H9 (cell line): ENCODE data around the gene SIGLEC12. TPM values are rescaled to one million over a fixed set of nuclear protein-coding genes. Genes with fewer than 3 reads are reported as not detected.
"Not testable (repeated sequence)": the region's sequence is repeated elsewhere in the genome, so short reads cannot be mapped to it uniquely, and the experiment has no call there.

Experiments
- DNase-seq: peaks from one replicate; pipeline ENCODE4 v3.0.0-alpha.2; 2017
- H2AFZ ChIP-seq: one replicate; pipeline ENCODE4 v1.6.1; 2013; ENCODE audit warnings: mild to moderate bottlenecking, low read length, control low read depth, moderate library complexity
- H2AK5ac ChIP-seq: 2 replicates; pipeline ENCODE4 v1.6.1; 2013; ENCODE audit warnings: low read length, control low read depth, mixed read lengths; ENCODE audit not compliant: insufficient read length
- H2BK120ac ChIP-seq: one replicate; pipeline ENCODE4 v1.6.1; 2013; ENCODE audit warnings: low read depth, mild to moderate bottlenecking, low read length, control low read depth, inconsistent platforms; ENCODE audit not compliant: poor library complexity, severe bottlenecking
- H2BK12ac ChIP-seq: 2 replicates; pipeline ENCODE4 v1.6.1; 2013; ENCODE audit warnings: low read length, control low read depth, mixed read lengths, low read depth; ENCODE audit not compliant: insufficient read length
- H2BK15ac ChIP-seq: 2 replicates; pipeline ENCODE4 v1.6.1; 2013; ENCODE audit warnings: low read depth, low read length, control low read depth
- H2BK20ac ChIP-seq: one replicate; pipeline ENCODE4 v1.6.1; 2013; ENCODE audit warnings: low read depth, mild to moderate bottlenecking, low read length, control low read depth, inconsistent platforms; ENCODE audit not compliant: poor library complexity, severe bottlenecking
- H2BK5ac ChIP-seq: 2 replicates; pipeline ENCODE4 v1.6.1; 2013; ENCODE audit warnings: low read length, control low read depth, mixed read lengths; ENCODE audit not compliant: insufficient read length
- H3K14ac ChIP-seq: 2 replicates; pipeline ENCODE4 v1.6.1; 2013; ENCODE audit warnings: low read length, control low read depth; ENCODE audit not compliant: insufficient read depth
- H3K18ac ChIP-seq: 2 replicates; pipeline ENCODE4 v1.6.1; 2013; ENCODE audit warnings: low read depth, mild to moderate bottlenecking, mixed read lengths, low read length, control low read depth; ENCODE audit not compliant: insufficient read length
- H3K23ac ChIP-seq: 2 replicates; pipeline ENCODE4 v1.6.1; 2013; ENCODE audit warnings: low read length, control low read depth, mixed read lengths, low read depth; ENCODE audit not compliant: insufficient read length
- H3K23me2 ChIP-seq: 2 replicates; pipeline ENCODE4 v1.6.1; 2013; ENCODE audit warnings: low read depth, mild to moderate bottlenecking, mixed read lengths, low read length, control low read depth; ENCODE audit not compliant: insufficient read length, poor library complexity, severe bottlenecking
- H3K27ac ChIP-seq: 2 replicates; pipeline ENCODE4 v1.5.1; 2013; ENCODE audit warnings: low read length, control low read depth, mixed read lengths, low read depth; ENCODE audit not compliant: insufficient read length
- H3K27me3 ChIP-seq: 2 replicates; pipeline ENCODE4 v1.6.1; 2013; ENCODE audit warnings: low read length, control low read depth, inconsistent platforms; ENCODE audit not compliant: insufficient read depth
- H3K4ac ChIP-seq: 2 replicates; pipeline ENCODE4 v1.6.1; 2013; ENCODE audit warnings: low read depth, mild to moderate bottlenecking, control low read depth, inconsistent platforms, low read length, moderate library complexity
- H3K4me1 ChIP-seq: 2 replicates; pipeline ENCODE4 v1.6.1; 2013; ENCODE audit warnings: low read length, control low read depth, inconsistent platforms; ENCODE audit not compliant: insufficient read depth
- H3K4me2 ChIP-seq: 2 replicates; pipeline ENCODE4 v1.6.1; 2013; ENCODE audit warnings: low read length, control low read depth, mixed read lengths; ENCODE audit not compliant: insufficient read length, insufficient read depth
- H3K56ac ChIP-seq: 2 replicates; pipeline ENCODE4 v1.6.1; 2013; ENCODE audit warnings: low read depth, mild to moderate bottlenecking, mixed read lengths, low read length, control low read depth; ENCODE audit not compliant: insufficient read length
- H3K79me1 ChIP-seq: 2 replicates; pipeline ENCODE4 v1.6.1; 2013; ENCODE audit warnings: low read depth, mild to moderate bottlenecking, moderate library complexity, low read length, control low read depth, inconsistent platforms; ENCODE audit not compliant: insufficient read depth, poor library complexity, severe bottlenecking
- H3K79me2 ChIP-seq: 2 replicates; pipeline ENCODE4 v1.6.1; 2013; ENCODE audit warnings: low read length, control low read depth, inconsistent platforms; ENCODE audit not compliant: insufficient read depth
- H3K9ac ChIP-seq: 2 replicates; pipeline ENCODE4 v1.6.1; 2013; ENCODE audit warnings: low read length, control low read depth, mixed read lengths; ENCODE audit not compliant: insufficient read length; ENCODE audit errors: extremely low read depth
- H3K9me3 ChIP-seq: one replicate; pipeline ENCODE4 v1.6.1; 2013; ENCODE audit warnings: low read depth, low read length, inconsistent platforms; ENCODE audit not compliant: control insufficient read depth
- H3T11ph ChIP-seq: one replicate; pipeline ENCODE4 v1.6.1; 2013; ENCODE audit warnings: mild to moderate bottlenecking, low read length, control low read depth, inconsistent platforms
- H4K20me1 ChIP-seq: one replicate; pipeline ENCODE4 v1.6.1; 2013; ENCODE audit not compliant: control insufficient read depth, insufficient read length, insufficient read depth
- H4K5ac ChIP-seq: 2 replicates; pipeline ENCODE4 v1.6.1; 2013; ENCODE audit warnings: low read depth, mild to moderate bottlenecking, mixed read lengths, low read length, control low read depth; ENCODE audit not compliant: insufficient read length
- H4K8ac ChIP-seq: replicated peaks from 2 replicates; pipeline ENCODE4 v1.6.1; 2013; ENCODE audit warnings: low read length, control low read depth, mixed read lengths, low read depth; ENCODE audit not compliant: insufficient read length
- H4K91ac ChIP-seq: 2 replicates; pipeline ENCODE4 v1.6.1; 2013; ENCODE audit warnings: low read depth, mild to moderate bottlenecking, moderate library complexity, mixed read lengths, low read length, control low read depth; ENCODE audit not compliant: insufficient read length
- H3K27ac Mint-ChIP-seq, 3 experiments: 2 replicates in 2 of 3; 3 replicates in 1 of 3; pipeline ENCODE4 v1.8.0; 2020 to 2021; ENCODE audit warnings: mixed read lengths in 3 of 3, mild to moderate bottlenecking in 1 of 3, moderate library complexity in 1 of 3
- H3K27me3 Mint-ChIP-seq: 2 replicates; pipeline ENCODE4 v1.8.0; 2021; ENCODE audit warnings: low read depth, mild to moderate bottlenecking, moderate library complexity, mixed read lengths
- H3K36me3 Mint-ChIP-seq, 3 experiments: 2 replicates in 2 of 3; 3 replicates in 1 of 3; pipeline ENCODE4 v1.8.0; 2020 to 2021; ENCODE audit warnings: low read depth in 3 of 3, mixed read lengths in 3 of 3; ENCODE audit not compliant: insufficient read depth in 1 of 3
- H3K4me1 Mint-ChIP-seq, 2 experiments: 2 replicates each; pipeline ENCODE4 v1.8.0; 2020; ENCODE audit warnings: mixed read lengths in 2 of 2
- H3K4me3 Mint-ChIP-seq, 2 experiments: 2 replicates in 1 of 2; 3 replicates in 1 of 2; pipeline ENCODE4 v1.8.0; 2020 to 2021; ENCODE audit warnings: mild to moderate bottlenecking in 2 of 2, mixed read lengths in 2 of 2, moderate library complexity in 1 of 2
- H3K9me3 Mint-ChIP-seq, 2 experiments: 2 replicates in 1 of 2; 3 replicates in 1 of 2; pipeline ENCODE4 v1.8.0; 2020; ENCODE audit warnings: mild to moderate bottlenecking in 2 of 2, mixed read lengths in 2 of 2, moderate library complexity in 1 of 2
- WGBS: extraction: QIAGEN DNeasy Blood & Tissue Kit; methylation state at CpG from one replicate; pipeline ENCODE4 v1.1.7; 2013; ENCODE audit warnings: missing lambda C conversion rate, low lambda C conversion rate, mixed read lengths; ENCODE audit not compliant: insufficient read length; ENCODE audit errors: extremely low coverage; 5-methylcytosine and 5-hydroxymethylcytosine counted together
- total RNA-seq: library from RNA; stranded (reverse); gene quantifications from 2 replicates; pipeline ENCODE4 v1.2.1, GENCODE V29; 2021
- TF ChIP-seq, protein P1 (sequence below): fragments of 200-600 bp; sonication (generic); conservative IDR thresholded peaks from 3 replicates; pipeline ENCODE4 v1.8.0; 2021; ENCODE audit warnings: antibody characterized with exemption, mild to moderate bottlenecking

Gene SIGLEC12
- total RNA-seq, 1 experiment from 2014 or later, result not detected

GRCh38 chr19:51448011-51448410, 53.6 kb downstream of the SIGLEC12 start:
- Histone ChIP-seq H2BK5ac (no peak overlapping the region), H3K23me2 (no peaks in the 10 kb centered on the region), H3K4me1 (no peaks in the 10 kb centered on the region), H4K20me1 (peaks cover 3% of the 10 kb centered on the region), H3K23ac (no peak overlapping the region), H3K4ac (no peak overlapping the region), H4K5ac (no peak overlapping the region), H3K27me3 (no peaks in the 10 kb centered on the region), H3K27ac (no peak overlapping the region), H2BK20ac (no peak overlapping the region), H2AFZ (no peak overlapping the region), H2AK5ac (no peak overlapping the region), H2BK15ac (no peak overlapping the region; the same call in 1 of the 2 replicates), H3K4me2 (no peak overlapping the region), H3K79me2 (no peaks in the 10 kb centered on the region), H3T11ph (no peak overlapping the region), H3K18ac (no peak overlapping the region), H3K14ac (no peak overlapping the region), H3K56ac (no peak overlapping the region), H2BK12ac (no peak overlapping the region), H3K79me1 (no peaks in the 10 kb centered on the region), H3K9me3 (no peaks in the 10 kb centered on the region), H4K91ac (no peak overlapping the region), H3K9ac (no peak overlapping the region), H2BK120ac (no peak overlapping the region), H4K8ac (no peak overlapping the region)
- peaks cover 55% of the 10 kb centered on the region for H3K27me3 Mint-ChIP-seq
- no peak overlapping the region for H3K27ac Mint-ChIP-seq
- no peak for DNase-seq
- peaks cover 29 to 76% of the 10 kb centered on the region in 2 experiments for H3K9me3 Mint-ChIP-seq
- 0 out of 7 replicates have a peak, but pooled peaks cover 0 to 5% (median 0%) of the 10 kb centered on the region in 3 experiments for H3K36me3 Mint-ChIP-seq
- TF ChIP-seq, protein P1, sequence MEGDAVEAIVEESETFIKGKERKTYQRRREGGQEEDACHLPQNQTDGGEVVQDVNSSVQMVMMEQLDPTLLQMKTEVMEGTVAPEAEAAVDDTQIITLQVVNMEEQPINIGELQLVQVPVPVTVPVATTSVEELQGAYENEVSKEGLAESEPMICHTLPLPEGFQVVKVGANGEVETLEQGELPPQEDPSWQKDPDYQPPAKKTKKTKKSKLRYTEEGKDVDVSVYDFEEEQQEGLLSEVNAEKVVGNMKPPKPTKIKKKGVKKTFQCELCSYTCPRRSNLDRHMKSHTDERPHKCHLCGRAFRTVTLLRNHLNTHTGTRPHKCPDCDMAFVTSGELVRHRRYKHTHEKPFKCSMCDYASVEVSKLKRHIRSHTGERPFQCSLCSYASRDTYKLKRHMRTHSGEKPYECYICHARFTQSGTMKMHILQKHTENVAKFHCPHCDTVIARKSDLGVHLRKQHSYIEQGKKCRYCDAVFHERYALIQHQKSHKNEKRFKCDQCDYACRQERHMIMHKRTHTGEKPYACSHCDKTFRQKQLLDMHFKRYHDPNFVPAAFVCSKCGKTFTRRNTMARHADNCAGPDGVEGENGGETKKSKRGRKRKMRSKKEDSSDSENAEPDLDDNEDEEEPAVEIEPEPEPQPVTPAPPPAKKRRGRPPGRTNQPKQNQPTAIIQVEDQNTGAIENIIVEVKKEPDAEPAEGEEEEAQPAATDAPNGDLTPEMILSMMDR, result no peak
- WGBS, result no CpG with 5 or more reads among the region's 7 CpGs
- H3K4me1 Mint-ChIP-seq, result peaks cover 0 to 2% of the 10 kb centered on the region in 2 experiments; a peak in 1 of 4 replicates
- no peak overlapping the region for H3K4me3 Mint-ChIP-seq

DNA sequence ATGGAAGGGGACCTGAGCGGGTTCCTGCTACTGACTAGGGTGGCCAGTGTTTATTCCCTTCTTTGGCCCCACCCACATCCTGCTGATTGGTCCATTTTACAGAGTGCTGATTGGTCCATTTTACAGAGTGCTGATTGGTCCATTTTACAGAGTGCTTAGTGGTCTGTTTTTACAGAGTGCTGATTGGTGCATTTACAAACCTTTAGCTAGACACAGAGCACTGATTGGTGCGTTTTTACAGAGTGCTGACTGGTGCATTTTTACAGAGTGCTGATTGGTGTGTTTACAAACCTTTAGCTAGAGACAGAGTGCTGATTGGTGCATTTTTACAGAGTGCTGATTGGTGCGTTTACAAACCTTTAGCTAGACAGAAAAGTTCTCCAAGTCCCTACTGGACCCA, 54.1 kb downstream of the SIGLEC12 start:
- not testable (repeated sequence) for H2BK15ac ChIP-seq, H4K20me1 ChIP-seq, H4K91ac ChIP-seq, H3K4me1 Mint-ChIP-seq, H3K27ac ChIP-seq, H3K9ac ChIP-seq, H3K4me1 ChIP-seq, H2BK20ac ChIP-seq, H3K79me1 ChIP-seq, H3K36me3 Mint-ChIP-seq, H2BK5ac ChIP-seq, H3K79me2 ChIP-seq, H3T11ph ChIP-seq, H3K14ac ChIP-seq, H4K8ac ChIP-seq, H3K23me2 ChIP-seq, H3K18ac ChIP-seq, H2BK120ac ChIP-seq, H3K4ac ChIP-seq, H4K5ac ChIP-seq, H3K27me3 ChIP-seq, H2BK12ac ChIP-seq, H2AK5ac ChIP-seq, H3K9me3 ChIP-seq, H3K23ac ChIP-seq, H3K4me3 Mint-ChIP-seq, H3K4me2 ChIP-seq, H2AFZ ChIP-seq, H3K56ac ChIP-seq, H3K27ac Mint-ChIP-seq, DNase-seq
- no CpG with 5 or more reads among the region's 3 CpGs for WGBS
- H3K9me3 Mint-ChIP-seq, result peaks cover 29 to 75% of the 10 kb centered on the region in 2 experiments
- peaks cover 60% of the 10 kb centered on the region for H3K27me3 Mint-ChIP-seq
